Smooth muscle cell (in vitro differentiated cells): ENCODE results near the gene ITGAD. TPM values are rescaled to one million over a fixed set of nuclear protein-coding genes. Genes with fewer than 3 reads are reported as not detected.

Source experiments
- DNase-seq: peaks from one replicate; lab custom pipeline; 2025; ENCODE audit not compliant: unreplicated experiment; lab: John Stamatoyannopoulos, UW
- H2AFZ ChIP-seq: fragments of 200-600 bp; sonication (generic); 2 replicates; pipeline ENCODE4 v1.6.0; 2016; ENCODE audit warnings: antibody characterized with exemption, low read depth, mild to moderate bottlenecking
- H3F3A ChIP-seq: fragments of 200-600 bp; sonication (generic); 2 replicates; pipeline ENCODE4 v1.6.0; 2017; ENCODE audit warnings: antibody characterized with exemption, low read depth
- H3K27ac ChIP-seq: fragments of 200-600 bp; sonication (generic); 2 replicates; pipeline ENCODE4 v1.5.1; 2016; ENCODE audit warnings: low read depth, mild to moderate bottlenecking
- H3K27me3 ChIP-seq: fragments of 200-600 bp; sonication (generic); 2 replicates; pipeline ENCODE4 v1.6.1; 2016; ENCODE audit warnings: low read depth, mild to moderate bottlenecking
- H3K36me3 ChIP-seq: fragments of 200-600 bp; sonication (generic); 2 replicates; pipeline ENCODE4 v1.5.1; 2016; ENCODE audit warnings: low read depth
- H3K4me1 ChIP-seq: fragments of 200-600 bp; sonication (generic); 2 replicates; pipeline ENCODE4 v1.5.1; 2016; ENCODE audit warnings: low read depth
- H3K4me2 ChIP-seq: fragments of 200-600 bp; sonication (generic); 2 replicates; pipeline ENCODE4 v1.6.0; 2016; ENCODE audit warnings: mild to moderate bottlenecking
- H3K4me3 ChIP-seq: fragments of 200-600 bp; sonication (generic); 2 replicates; pipeline ENCODE4 v1.5.1; 2016; ENCODE audit warnings: mild to moderate bottlenecking
- H3K79me2 ChIP-seq: fragments of 200-600 bp; sonication (generic); 2 replicates; pipeline ENCODE4 v1.6.0; 2016; ENCODE audit warnings: low read depth, mild to moderate bottlenecking
- H3K9ac ChIP-seq: fragments of 200-600 bp; sonication (generic); 2 replicates; pipeline ENCODE4 v1.6.0; 2016; ENCODE audit warnings: low read depth
- H3K9me3 ChIP-seq: fragments of 200-600 bp; sonication (generic); replicated peaks from 2 replicates; pipeline ENCODE4 v1.5.1; 2016; ENCODE audit warnings: low read depth
- H4K20me1 ChIP-seq: fragments of 200-600 bp; sonication (generic); 2 replicates; pipeline ENCODE4 v1.6.0; 2016; ENCODE audit warnings: low read depth
- CTCF ChIP-seq: fragments of 200-600 bp; sonication (generic); IDR thresholded peaks from 2 replicates; pipeline ENCODE4 v1.5.1; 2017; ENCODE audit warnings: borderline replicate concordance, mild to moderate bottlenecking, antibody characterized with exemption; ENCODE audit not compliant: insufficient read depth, poor library complexity, severe bottlenecking
- WGBS: methylation state at CpG from one replicate; pipeline ENCODE4 v1.1.7; 2016; ENCODE audit warnings: low lambda C conversion rate; 5-methylcytosine and 5-hydroxymethylcytosine counted together
- polyA plus RNA-seq: library from polyadenylated mRNA; unstranded; fragments of >200 nt; fragmentation: Nextera tagmentation; extraction: Ambion mirVana; gene quantifications from 2 replicates; pipeline ENCODE4 v1.2.1, GENCODE V29; 2016
- total RNA-seq: library from RNA; depleted of rRNA; stranded (reverse); fragments of >200 nt; gene quantifications from 2 replicates; pipeline ENCODE4 v1.2.3, GENCODE V29; 2014

ITGAD gene
- total and polyA plus RNA-seq, 2 experiments from 2014 or later: not detected

- no peak overlapping the region for H3K9ac ChIP-seq
- no peak overlapping the region for H3K4me2 ChIP-seq
- no peaks in the 10 kb centered on the region for H4K20me1 ChIP-seq
- no peak for TF ChIP-seq CTCF
- 83% methylated on average over 11 of the region's 11 CpGs for WGBS
- no peaks in the 10 kb centered on the region for H3K4me1 ChIP-seq
- no peaks in the 10 kb centered on the region for H3K36me3 ChIP-seq
- no peak for DNase-seq
- H3K4me3 ChIP-seq: no peak overlapping the region
- H3K27ac ChIP-seq: no peak overlapping the region
- no peaks in the 10 kb centered on the region for H3K27me3 ChIP-seq
- no peaks in the 10 kb centered on the region for H3F3A ChIP-seq
- no peaks in the 10 kb centered on the region for H3K9me3 ChIP-seq
- H2AFZ ChIP-seq: no peak overlapping the region
- no peaks in the 10 kb centered on the region for H3K79me2 ChIP-seq
Measured at GRCh38 chr16:31401436-31401835, 8.3 kb downstream of the ITGAD start.

- H3K9me3 ChIP-seq: no peaks in the 10 kb centered on the region
- H3K79me2 ChIP-seq: no peaks in the 10 kb centered on the region
- H3K27ac ChIP-seq: no peak overlapping the region
- H3K36me3 ChIP-seq: no peaks in the 10 kb centered on the region
- no peak overlapping the region for H3K9ac ChIP-seq
- no peak overlapping the region for H3K4me2 ChIP-seq
- H3K27me3 ChIP-seq: no peaks in the 10 kb centered on the region
- WGBS: 71% methylated on average over 1 of the region's 1 CpG
- no peak overlapping the region for H2AFZ ChIP-seq
- H3K4me3 ChIP-seq: no peak overlapping the region
- TF ChIP-seq CTCF: no peak
- no peaks in the 10 kb centered on the region for H4K20me1 ChIP-seq
- no peak for DNase-seq
- H3F3A ChIP-seq: no peaks in the 10 kb centered on the region
- no peaks in the 10 kb centered on the region for H3K4me1 ChIP-seq
Measured at GRCh38 chr16:31402687-31403086, 9.6 kb downstream of the ITGAD start.

DNA sequence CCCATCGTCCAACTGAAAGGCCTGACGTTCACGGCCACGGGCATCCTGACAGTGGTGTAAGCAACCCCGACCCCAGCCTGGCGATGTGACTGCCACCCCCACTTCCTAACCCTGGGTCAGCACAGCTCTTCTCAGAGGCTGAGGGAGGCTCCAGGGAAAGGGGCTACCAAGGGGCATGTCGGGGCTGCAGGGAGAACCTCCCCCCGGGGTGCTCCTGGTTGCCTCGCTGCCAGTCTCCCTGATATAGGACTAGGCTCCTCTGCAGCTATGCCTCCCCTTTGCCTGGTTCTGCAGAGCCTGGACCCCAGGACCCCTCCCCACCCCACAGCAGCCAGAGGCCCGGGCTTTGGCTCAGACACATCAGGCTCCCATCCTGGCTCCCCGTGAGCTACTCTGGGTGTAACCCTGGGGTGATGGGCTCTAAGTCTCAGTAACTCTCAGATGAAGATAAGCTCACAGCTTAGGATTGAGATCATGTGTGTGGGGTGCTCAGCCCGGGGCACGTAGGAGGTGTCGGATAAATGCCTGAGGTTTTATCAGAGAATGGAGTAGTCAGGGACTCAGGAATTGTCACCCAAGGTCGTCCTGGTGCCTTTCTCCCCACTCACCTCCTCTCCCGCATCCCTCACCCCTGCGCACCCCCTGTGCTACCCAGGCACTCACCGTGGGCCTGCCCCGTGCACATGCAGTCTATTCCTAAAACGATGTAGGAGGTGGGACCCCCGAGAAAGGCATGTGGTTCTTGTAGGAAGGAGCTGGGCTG, 10.6 kb downstream of the ITGAD start:
- no peaks in the 10 kb centered on the region for H3K4me1 ChIP-seq
- no peaks in the 10 kb centered on the region for H3F3A ChIP-seq
- no peaks in the 10 kb centered on the region for H3K36me3 ChIP-seq
- H3K4me2 ChIP-seq: no peak overlapping the region
- no peaks in the 10 kb centered on the region for H3K79me2 ChIP-seq
- no peaks in the 10 kb centered on the region for H3K9me3 ChIP-seq
- no peak overlapping the region for H3K4me3 ChIP-seq
- no peak for TF ChIP-seq CTCF
- WGBS: 86% methylated on average over 21 of the region's 21 CpGs
- H3K27ac ChIP-seq: no peak overlapping the region
- no peaks in the 10 kb centered on the region for H4K20me1 ChIP-seq
- no peak for DNase-seq
- H2AFZ ChIP-seq: no peak overlapping the region
- no peak overlapping the region for H3K9ac ChIP-seq
- H3K27me3 ChIP-seq: no peaks in the 10 kb centered on the region
